NCI-H345 treated with DMSO at 0.1 percent for 48 hours (cell line): ENCODE data around the gene LGALS9.

Experiments used
- DNase-seq: peaks from one replicate; lab custom pipeline; 2025; ENCODE audit not compliant: unreplicated experiment; lab: John Stamatoyannopoulos, UW

LGALS9 gene

DNA sequence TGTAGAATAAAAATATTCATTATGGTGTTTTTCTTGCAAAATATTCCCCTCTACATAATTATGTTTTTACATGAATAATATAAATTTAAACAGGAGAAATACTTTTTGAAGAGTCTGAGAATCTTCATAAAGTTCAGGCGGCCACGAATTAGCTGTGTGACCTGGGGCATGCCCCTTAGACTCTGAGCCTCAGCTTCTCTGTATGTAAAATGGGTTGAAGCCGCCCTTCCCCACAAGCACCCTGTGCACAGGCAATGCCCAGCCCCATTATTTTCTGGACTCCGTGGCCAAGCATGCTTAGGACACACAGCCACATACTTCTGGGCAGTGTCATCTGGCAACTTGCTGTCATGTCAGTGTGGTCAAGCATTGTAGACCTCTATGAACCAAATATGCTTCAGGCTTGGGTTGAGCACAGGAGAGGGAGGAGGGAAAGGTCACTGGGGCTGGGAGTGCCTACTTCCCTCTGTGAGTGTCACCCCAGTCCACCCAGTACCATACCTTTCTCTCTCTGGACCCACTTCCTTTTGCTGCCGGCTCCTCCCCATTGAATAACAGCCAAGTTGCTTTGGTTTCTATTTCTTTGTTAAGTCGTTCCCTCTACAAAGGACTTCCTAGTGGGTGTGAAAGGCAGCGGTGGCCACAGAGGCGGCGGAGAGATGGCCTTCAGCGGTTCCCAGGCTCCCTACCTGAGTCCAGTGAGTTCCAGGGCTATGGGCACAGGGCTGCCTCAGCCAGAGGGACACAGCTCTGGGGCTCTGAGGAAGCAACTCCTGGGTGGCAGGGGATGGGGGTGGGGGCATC is at the start of gene LGALS9:
LGALS9 (plus strand) TSS at position 582 of the 804 bp plus-strand sequence; CDS start at position 660, 78 bp downstream.
- no peak for DNase-seq

DNA sequence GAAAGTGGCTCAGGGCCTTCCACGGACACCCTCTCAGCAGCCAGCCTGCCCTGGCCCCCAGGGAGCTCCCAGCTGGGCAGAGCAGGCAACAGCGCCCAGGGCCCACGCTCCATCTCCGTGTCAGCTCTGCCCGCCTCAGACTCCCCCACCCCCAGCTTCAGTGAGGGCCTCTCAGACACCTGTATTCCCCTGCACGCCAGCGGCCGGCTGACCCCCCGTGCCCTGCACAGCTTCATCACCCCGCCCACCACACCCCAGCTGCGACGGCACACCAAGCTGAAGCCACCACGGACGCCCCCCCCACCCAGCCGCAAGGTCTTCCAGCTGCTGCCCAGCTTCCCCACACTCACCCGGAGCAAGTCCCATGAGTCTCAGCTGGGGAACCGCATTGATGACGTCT is 48.3 kb upstream of the LGALS9 start:
- no peak for DNase-seq

DNA sequence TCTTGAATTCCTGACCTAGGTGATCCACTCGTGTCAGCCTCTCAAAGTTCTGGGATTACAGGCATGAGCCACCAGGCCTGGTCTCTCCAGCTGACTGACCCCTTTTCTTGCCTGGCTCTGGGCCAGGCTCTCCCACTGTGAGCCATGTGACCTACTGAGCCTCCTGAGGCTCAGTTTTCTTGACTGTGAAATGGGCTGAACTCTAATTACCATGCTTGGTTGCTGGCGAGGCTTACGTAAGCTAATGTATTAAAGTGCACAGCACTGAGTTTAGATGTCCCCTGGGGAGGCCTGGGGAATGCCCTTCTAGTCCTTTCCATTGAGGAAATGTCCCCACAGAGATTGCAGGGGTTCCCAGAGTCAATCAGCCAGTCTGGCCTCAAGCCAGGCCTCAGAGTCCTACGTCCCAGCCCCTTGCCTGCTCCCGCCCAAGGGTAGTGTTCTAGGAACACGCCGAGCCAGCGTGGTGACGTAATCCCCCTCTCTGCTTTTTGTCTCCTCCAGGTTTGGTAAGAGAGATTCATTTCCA is 45.8 kb upstream of the LGALS9 start:
- DNase-seq = no peak

DNA sequence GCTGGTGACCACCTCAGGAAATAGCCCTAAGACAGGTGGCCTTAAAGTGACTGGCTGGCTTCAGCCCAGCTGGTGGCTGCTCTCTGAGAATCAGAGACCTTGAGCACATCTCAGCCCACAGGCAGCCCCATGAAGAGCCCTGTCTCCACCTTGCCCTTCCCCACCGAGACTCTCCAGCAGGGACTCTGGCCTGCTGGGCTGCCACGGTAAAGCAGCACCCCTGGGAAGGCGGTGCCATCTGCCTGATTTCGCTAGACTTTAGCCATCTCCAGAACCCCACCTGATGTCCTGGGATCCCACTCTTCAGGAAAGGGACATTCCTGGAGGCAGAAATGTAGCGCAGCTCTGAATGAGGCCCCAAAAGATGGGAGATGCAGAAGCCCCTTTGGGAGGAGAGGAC is 45.2 kb upstream of the LGALS9 start:
- no peak for DNase-seq

DNA sequence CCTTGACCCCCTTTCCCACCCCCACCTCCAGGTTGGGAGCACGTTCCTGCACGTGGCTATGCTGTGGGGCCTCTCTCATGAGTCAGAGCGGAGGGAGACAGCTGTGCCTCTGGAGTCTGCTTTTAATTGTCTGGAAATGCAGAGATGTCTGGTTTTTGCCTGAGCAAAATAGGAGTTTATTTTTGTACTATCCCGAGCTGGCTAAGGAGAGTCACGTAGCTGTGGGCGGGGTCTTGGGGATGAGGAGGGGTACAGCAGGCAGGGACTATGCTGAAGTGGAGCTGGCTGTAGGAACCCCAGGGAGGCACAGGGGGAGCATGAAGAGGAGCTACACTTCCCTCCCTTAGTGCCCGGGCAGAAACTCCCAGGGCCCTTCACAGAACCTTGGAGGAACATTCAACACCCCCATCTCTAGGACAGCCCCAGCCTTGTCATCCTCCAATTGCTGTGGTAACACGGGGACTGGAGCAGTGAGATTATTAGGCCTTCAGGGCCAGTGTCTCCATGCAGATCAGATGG is 44.7 kb upstream of the LGALS9 start:
- DNase-seq = no peak

DNA sequence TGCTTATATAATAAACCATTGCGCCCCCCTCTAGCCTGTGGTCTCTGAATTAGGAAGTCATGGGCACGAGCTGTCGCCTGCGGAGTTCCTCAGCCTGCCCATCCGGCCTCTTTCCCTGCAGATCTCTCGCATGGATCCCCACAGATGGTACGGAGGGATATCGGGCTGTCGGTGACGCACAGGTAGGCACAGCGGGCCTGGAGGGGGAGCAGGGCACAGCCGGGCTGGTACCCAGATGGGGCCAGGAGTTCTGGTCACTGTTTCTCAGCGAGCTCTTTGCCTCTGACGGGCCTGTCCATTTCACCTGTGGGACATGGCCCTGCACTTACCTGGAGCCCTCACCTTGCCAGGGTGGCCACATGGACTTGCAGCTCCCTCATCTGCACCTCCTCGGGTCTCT is 42.6 kb upstream of the LGALS9 start:
- no peak for DNase-seq

DNA sequence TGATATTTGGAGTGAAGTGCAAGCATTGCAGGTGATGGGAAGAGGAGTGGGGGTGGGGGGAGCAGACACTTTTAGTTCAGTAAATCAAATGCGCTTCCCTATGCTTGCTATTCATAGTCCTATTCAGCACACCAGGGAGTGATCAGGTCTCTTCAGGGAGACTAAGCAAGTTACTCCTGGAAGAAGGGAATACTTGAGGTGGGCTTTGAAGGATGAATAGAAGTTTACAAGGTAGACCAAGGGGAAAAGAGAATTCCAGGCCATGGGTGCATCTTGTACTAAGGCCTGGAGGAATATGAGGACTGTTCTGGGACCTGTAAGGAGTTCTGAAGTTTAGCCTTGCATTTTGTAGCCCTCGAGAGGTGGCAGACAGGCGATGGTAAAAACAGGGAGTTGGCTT is 40.1 kb upstream of the LGALS9 start:
- DNase-seq = no peak

DNA sequence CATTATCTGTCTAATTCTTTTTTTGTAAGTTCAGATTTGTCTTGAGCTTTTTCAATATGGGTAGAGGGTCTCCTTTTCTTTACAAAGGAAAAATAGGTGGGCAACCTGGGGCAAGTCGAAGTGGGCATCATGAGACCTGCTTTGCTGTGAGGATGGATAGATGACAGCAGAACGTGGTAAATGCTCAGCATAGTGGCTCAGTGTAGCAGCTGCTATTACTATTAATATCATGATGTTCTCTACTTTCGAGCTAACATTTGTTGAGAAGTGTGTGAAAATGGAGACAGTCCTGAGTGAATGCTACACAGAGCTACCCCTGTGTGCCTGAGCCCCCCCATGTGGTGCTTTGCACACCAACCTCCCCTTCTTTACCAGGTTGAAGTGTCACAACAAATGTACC is 39.0 kb upstream of the LGALS9 start:
- no peak for DNase-seq

DNA sequence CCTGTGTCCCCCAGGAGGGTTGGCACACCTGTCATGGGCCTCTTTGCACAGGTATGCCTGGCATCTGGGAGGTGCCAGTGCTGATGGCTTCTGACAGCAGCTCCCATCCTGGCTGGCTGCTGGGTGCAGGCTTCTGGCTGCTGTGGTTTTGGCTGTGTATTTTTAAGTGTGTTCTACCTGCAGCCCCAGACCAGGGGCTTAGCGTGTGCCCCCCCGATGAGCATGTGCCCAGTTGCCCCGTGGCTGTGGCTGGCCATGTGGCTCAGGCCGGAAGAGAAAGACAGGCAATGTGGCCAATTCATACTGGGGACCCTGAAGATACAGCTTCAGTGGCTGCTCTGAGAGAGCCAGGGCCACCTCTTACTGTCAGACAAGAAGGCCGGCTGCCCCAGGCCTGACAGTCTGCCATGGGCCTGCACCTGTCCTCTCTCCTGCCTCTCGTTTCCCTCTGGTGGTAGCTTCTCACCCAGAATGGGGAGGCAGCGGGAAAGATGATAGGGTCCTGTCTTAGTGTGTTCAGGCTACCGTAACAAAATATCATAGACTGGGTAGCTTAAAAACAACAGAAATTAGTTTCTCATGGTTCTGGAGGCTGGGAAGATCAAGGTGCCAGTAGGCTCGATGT is 37.6 kb upstream of the LGALS9 start:
- no peak for DNase-seq

DNA sequence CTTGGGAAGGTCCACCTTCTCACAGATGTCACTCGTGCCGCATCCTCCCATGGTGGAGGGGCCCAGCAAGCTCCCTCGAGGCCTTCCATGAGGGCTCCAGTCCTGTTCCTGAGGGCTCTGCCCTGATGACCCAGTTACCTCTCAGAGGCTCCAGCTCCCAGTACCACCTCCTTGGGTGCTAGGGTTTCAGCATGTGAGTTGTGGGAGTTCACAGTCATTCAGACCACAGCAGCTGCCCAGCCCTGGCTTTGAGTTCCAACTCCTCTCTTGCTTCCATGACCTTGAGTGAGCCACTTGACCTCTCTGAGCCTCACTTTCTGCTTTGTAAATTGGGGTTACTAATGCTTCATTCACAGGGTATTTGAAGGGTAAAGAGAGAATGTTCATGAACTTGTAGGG is 37.1 kb upstream of the LGALS9 start:
- DNase-seq = no peak

DNA sequence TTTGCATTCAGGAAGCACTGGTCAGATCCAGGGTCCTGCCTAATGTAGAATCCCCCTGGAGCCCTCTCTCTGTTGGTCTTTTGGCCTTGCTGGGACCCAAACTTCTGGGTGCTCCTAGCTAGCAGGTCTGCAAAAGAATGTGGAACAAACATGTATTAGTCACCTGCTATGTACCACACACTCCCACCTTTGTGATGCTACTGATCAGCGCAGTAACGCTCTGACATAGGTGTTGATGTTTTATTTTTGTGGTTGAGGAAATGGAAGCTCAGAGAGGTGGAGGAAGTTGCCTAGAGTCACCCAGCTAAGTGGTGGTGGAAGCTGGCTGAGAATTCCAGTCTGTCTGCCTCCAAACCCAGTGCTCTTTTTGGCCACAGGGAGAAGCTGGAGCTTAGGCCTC is 35.8 kb upstream of the LGALS9 start:
- no peak for DNase-seq

DNA sequence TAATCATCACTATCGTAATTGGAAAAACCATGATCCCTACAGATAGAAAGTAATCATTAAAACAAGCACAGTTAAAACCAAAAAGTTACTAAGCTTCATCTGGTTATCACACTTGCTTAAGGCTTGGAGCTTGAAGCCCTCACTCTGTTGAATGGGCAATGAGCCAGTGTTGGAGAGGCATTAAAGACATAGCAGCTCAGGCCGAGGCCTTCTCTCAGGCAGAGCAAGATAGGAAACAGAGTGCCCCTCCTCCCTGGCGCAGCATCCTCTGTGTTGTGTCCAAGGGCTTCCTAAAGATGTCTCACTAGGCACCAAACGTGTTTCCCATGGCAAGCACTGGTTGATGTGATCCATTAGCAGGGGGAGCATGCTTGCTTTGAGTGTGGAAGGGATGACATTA is 34.9 kb upstream of the LGALS9 start:
- no peak for DNase-seq

DNA sequence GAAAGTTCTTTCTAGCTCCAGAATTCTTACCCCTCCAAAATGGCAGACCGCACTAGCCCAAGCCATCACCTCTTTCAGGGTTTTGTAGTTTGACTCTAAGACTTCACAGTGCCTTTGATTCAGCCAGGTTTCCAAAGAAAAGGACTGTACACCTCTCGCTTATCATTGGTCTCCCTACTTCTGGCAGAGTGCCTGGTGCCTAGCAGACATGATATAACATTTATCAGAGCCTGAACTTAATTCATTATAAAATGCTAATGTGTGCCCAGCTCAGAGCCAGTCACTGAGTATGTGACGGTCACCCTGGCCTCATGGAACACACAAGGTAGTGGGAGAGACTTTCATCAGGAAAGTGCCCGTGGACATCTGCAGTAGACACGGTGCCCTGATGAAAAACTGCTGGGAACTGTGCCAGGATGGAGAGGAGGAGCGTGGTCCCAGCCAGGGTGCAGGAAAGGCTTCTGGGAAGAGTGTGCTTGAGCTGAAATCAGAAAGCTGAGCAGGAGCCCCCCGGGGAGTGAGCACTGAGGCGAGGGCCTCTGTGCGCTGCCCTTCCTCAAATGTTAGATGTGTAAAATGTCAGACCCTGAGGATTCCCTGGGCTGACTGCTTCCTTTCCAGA is 34.3 kb upstream of the LGALS9 start:
- no peak for DNase-seq

DNA sequence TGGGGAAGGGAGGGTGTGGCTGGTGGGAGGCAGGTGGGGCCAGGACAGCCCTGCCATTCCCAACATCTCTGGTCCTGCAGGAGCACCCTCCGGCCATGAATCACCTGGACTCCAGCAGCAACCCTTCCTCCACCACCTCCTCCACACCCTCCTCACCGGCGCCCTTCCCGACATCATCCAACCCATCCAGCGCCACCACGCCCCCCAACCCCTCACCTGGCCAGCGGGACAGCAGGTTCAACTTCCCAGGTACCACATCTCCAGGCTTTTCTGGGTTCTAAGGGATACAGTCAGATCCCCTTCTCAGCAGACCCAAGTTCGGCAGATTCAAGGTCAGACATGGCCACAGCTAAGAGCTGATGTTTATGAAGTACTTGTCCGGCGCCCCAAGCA is 33.8 kb upstream of the LGALS9 start:
- DNase-seq = no peak

DNA sequence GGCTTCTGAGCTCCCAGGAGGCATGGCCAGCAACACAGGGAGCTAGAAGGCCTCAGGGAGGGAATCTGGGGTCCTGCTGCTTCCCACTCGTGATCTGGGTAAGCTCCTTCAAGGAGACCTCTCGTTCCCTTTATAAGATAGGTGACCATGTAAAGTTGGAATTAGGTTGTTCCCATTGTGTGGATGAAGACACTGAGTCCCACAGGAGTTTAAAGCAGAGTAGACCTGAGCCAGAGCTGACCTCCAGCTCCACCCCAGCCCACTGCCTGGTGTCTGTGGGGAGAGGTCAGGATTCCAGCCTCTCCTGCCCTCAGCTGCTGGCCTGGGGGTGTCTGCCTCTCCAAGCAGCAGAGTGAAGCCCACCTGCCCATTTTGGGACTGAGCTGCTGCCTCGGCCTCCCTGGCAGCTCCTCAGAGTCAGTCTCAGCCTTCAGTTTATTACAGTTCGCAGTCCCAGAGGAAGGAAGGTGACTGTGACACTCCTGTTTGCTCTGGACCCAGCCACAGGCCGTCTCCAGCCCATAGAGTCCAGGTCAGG is 33.1 kb upstream of the LGALS9 start:
- DNase-seq = no peak

DNA sequence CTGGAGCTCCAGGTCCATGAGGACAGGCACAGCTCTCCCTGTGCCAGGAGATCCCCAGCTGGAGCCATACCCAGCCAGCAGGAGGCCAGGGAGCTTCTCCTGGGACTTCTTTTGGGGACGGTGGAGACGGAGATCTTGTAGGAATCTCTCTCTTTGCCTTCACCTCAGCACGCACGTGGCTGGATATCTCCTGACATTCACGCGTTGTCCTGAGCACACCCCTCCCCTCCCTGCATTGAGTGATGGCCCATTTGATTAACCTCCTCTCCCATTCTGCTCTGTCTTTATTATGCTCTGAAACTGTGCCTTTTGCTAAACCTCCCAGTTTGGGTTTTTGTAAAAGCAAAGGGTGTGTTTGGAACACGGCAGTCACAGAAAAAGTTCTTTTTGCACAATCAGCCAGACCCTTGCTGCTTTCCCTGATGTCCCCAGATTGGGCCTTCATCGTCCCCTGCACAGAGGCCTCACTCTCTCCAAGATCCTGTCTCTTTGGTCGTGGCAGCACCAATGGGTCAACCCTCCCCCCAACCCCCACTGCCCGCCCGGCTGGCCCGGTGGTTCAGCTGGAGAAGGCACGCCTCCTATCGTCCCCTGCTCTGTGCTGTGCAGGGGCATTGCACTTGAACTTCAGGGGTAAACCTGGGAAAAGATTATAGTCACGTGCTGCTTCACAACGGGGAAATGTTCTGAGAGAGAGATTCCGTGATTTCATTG is 32.5 kb upstream of the LGALS9 start:
- no peak for DNase-seq

DNA sequence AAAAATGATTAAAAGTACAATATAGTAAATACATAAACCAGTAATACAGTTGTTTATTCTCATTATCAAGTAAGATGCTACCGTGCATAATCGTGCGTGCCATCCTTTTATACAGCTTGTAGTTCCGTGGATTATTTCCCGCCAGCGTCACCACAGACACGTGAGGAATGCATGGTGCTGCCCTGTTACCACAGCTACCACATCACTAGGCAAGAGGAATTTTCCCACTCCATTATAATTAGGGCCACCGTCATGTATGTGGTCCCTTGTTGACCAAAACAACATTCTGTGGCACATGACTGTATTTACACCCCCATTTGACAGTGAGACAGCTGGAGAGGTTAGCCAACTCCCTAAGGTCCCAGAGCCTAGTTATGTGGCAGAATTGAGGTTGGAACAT is 30.5 kb upstream of the LGALS9 start:
- DNase-seq = no peak

DNA sequence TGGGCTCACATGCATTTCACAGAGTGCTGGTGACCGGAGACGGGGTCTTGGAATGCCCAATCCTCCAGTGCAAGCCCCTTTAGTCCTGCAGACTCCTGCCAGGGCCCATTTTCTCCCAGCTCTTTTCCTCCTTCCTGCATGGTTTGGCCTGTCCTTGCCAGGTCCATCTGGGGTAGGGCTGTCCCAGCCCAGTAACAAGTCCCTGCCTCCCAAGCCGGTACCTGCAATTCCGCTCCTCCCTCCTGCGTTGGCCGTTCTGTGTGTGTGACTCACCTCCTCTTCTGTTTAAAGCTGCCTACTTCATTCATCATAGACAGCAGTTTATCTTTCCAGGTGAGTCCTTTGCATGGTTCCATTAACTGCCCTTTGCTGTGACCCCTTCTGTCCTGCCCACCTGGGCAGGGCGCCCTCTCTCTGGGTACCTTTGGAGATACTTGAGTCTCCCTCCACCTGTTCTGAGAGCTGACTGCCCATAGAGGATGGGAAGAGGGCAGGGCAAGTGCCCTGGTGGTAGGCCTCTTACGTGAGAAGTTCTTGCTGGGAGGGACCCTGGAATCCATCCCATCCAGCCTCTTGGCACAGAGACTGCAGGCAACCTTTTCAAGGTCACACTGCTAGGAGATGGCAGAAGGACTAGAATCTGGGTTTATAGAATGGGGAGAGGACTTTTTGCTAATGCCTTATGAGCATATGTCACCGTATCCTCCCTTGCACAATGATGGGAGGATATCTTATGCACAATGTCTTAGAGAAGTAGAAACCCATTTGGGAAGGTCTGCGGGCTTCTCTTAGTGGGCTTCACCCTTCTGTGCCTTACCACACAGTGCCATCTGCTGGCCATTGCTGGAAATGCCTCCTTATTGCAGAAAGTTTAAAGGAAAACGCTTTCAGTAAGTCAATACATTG is 29.7 kb upstream of the LGALS9 start:
- DNase-seq = peak; percentile 23

DNA sequence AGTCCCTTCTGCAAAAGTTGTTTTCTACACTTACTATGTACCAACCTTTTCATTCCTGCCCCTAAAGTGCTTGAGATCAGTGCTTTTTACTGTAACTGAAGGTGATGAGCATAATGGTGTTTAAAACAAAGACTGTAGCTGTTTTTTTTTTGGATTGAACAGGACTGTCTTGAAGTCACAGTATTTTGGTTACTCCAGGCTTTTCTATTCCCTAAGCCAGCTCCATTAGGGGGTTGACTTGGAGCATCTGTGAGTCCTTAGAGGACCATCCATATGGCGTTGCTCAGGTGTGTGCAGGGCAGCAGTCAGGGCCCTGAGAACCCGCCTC is 29.0 kb upstream of the LGALS9 start:
- DNase-seq = no peak
